ENCODE measurements around the gene POU4F1.

- TF ChIP-seq POLR2A (IDR thresholded peaks at IDR 0.05): no peak
- no peak for TF ChIP-seq CTCF (IDR thresholded peaks at IDR 0.05)
- TF ChIP-seq EP300 (IDR thresholded peaks at IDR 0.05): no peak
Measured at GRCh38 chr13:78632996-78633395, 29.6 kb upstream of the POU4F1 start.
